GM10266 (cell line): Measurements from ENCODE around the gene LRRIQ4.

ENCODE experiments used
- DNase-seq: peaks from one replicate; pipeline ENCODE4 v3.0.0; 2012; ENCODE audit errors: extremely low spot score
- TF ChIP-seq, protein P1 (sequence below): IDR thresholded peaks from 2 replicates; pipeline ENCODE4 v1.5.1; 2012; ENCODE audit warnings: mild to moderate bottlenecking, low read depth; ENCODE audit not compliant: control insufficient read depth, insufficient read depth; ENCODE audit errors: missing control alignments

LRRIQ4 gene

DNA sequence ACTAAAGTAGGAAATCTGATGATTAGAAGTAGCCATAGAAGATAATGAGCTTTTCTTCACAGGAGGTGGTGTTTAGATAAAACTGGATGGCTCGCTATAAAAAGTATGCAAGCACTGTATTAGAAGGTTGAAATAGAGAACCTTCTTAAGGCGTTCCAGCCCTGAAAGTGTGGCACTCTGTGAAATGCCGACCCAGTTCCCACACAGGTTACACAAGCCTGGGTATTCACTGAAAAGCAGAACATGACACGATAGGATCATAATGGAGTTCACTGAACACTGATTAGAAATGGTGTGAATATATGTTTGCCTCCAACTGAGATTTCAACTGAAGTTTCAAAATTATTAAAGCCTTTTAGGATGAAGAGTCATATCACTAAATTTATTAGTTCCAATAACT, 15.0 kb downstream of the LRRIQ4 start:
- DNase-seq: no peak
- TF ChIP-seq, protein P1, sequence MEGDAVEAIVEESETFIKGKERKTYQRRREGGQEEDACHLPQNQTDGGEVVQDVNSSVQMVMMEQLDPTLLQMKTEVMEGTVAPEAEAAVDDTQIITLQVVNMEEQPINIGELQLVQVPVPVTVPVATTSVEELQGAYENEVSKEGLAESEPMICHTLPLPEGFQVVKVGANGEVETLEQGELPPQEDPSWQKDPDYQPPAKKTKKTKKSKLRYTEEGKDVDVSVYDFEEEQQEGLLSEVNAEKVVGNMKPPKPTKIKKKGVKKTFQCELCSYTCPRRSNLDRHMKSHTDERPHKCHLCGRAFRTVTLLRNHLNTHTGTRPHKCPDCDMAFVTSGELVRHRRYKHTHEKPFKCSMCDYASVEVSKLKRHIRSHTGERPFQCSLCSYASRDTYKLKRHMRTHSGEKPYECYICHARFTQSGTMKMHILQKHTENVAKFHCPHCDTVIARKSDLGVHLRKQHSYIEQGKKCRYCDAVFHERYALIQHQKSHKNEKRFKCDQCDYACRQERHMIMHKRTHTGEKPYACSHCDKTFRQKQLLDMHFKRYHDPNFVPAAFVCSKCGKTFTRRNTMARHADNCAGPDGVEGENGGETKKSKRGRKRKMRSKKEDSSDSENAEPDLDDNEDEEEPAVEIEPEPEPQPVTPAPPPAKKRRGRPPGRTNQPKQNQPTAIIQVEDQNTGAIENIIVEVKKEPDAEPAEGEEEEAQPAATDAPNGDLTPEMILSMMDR: no peak

DNA sequence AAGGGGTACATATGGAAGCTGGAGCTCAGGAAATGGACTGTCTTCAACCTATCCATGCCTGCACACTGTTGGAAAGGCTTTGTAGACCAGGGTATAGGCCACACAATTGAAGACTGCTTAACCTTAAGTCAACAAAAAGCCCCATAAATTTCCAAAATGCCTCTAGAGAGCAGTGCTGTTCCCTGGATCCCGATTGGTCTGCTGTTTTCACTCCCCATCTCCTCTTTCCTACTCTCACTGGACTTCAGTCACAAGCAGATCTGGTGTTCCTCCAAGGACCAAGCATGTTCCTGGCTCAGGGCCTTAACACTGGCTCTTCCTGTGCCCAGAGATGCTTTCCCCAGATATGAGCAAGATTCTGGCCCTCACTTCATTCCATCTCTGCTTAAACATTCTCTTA, 22.9 kb downstream of the LRRIQ4 start:
- no peak for DNase-seq
- TF ChIP-seq, protein P1: no peak

DNA sequence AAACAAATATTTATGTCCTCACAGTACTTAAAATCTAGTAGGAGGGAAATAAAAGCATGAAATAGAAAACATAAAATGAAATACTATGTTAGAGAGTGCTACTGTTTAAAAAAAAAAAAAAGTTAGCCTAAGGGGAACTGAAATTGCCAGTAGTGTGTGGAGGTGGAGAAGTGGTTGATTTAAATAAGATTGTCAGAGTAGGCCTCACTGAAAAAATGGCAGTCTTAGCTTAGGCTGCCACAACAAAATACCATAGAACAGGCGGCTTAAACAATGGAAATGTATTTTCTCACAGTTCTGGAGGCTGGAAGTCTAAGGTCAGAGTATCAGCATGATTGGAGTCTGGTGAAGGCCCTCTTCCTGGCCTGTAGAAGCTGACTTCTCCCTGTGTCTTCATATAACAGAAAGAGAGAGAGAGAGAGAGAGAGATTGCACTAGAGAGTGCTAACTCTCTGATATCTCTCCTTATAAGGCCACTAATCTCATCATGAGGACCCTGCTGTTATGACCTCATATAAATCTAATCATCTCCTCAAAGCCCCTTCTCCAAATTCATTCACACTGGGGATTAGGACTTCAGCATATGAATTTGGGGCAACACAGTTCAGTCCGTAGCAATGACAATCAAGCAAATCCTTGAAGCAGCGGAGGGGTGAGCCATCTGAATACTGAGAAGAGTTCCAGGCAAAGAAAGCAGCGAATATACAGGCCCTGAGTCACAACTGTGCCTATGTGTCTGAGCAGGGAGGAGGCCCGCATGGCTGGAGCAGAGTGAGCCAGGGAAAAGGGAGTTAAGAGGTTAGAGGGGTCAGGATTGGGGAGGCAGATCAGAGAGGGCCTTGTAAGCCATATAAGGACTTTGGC, 23.6 kb downstream of the LRRIQ4 start:
- TF ChIP-seq, protein P1: no peak

DNA sequence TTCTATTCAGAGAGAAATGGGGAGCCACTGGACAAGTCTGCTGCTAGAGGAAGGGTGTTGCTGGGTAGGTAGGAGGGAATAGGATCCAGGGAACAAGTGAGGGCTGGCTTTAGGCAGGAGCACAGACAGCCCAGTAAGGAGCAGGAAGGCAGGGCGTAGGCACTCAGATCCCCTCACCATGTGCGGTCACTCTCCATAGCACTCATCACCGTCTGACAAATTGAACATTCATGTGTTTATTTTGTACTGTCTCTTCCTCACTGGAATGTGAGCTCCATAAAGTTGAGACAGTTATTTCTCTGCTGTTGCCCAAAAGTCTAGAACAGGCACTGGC, 24.2 kb downstream of the LRRIQ4 start:
- TF ChIP-seq, protein P1: no peak
- DNase-seq: no peak

More for the DNA sequence above, 23.6 kb downstream of the LRRIQ4 start:
- peak; percentile 76 for DNase-seq

DNA sequence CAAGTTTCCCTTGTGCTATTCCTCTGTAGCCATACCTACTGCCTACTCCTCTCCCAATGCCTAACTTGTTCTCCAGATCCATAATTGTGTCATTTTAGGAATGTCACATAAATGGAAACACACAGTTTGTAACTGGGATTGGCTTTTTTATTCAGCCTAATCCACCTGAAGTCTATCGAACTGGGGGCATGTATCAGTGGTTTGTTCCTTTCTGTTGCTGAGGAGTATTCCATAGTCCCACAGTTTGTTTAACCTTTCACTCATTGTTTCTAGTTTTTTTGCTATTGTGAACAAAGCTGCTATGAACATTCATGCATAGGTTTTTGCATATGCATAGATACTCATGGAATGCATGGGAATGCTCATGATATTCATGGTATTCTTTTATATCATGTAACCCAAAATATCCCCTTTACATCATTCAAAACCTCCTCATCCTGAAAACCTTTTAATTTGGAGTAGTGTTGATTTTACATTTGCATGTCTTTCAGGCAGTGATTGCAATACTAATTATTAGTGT, 25.9 kb downstream of the LRRIQ4 start:
- TF ChIP-seq, protein P1: no peak
- no peak for DNase-seq

DNA sequence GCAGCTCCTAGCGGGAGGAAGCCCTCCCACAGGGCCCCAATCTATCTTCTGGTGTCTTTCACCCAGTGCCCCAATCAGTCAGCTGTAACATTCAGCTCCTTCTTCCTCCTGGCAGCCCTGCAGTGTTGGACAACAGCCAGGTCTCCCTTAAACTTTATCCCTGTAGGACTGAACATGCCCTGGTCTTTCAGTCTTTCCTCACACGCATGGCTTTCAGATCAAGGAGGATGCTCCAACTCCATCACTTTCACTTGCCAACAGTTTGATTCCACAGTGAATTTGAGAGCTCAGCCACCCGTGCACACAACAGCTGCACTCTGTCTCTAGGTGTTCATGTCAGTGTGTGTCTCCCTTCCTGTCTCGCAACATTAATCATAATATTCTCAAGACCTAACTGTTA, 28.5 kb downstream of the LRRIQ4 start:
- TF ChIP-seq, protein P1: no peak

DNA sequence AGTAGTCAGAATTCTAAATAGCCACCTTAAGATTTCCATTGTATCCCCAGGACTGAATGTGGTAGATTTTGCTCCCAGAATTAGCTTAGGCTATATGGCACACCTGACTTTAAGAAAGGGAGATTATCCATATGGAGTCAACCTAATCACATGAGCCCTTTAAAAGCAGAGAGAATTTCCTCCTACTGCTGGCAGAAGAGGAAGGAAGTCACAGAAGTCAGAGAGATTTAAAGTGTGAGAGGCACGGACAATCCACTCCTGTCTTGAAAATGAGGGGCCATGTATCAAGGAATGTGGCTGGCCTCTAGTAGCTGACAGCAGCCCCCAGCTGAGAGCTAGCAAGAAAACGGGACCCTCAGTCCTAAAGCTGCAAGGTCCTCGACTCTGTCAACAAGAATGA, 30.3 kb downstream of the LRRIQ4 start:
- TF ChIP-seq, protein P1: no peak
- DNase-seq: no peak

More for the DNA sequence above, 28.5 kb downstream of the LRRIQ4 start:
- DNase-seq: no peak
